ENCODE measurements around the gene TET2.
A peak's percentile ranks its signal among the peaks of the same experiment; 100 is the strongest.

The TET2 gene

GRCh38 chr4:105153749-105154148, 7.1 kb downstream of the TET2 start:
- no peak overlapping the region for H3K27ac ChIP-seq
- H3K9ac ChIP-seq: no peak overlapping the region
- no peak overlapping the region for H3K4me2 ChIP-seq
- peaks cover 24% of the 10 kb centered on the region for H3K4me1 ChIP-seq
- no peak for TF ChIP-seq Cebpa-rat (IDR thresholded peaks at IDR 0.05)
- no peaks in the 10 kb centered on the region for H3K27me3 ChIP-seq
- H3K36me3 ChIP-seq: peaks cover 4% of the 10 kb centered on the region
- peaks cover 33% of the 10 kb centered on the region for H4K20me1 ChIP-seq
- H3K4me3 ChIP-seq: no peak overlapping the region
- H3K9me3 ChIP-seq: peaks cover under 1% of the 10 kb centered on the region

GRCh38 chr4:105154576-105154975, 7.9 kb downstream of the TET2 start:
- no peaks in the 10 kb centered on the region for H3K27me3 ChIP-seq
- peaks cover 12% of the 10 kb centered on the region for H3K36me3 ChIP-seq
- H4K20me1 ChIP-seq: peaks cover 33% of the 10 kb centered on the region
- no peak overlapping the region for H3K4me3 ChIP-seq
- no peak overlapping the region for H3K27ac ChIP-seq
- H3K9me3 ChIP-seq: peaks cover 9% of the 10 kb centered on the region
- H3K4me2 ChIP-seq: peak overlapping the region; percentile 32; the same call in 1 of the 2 replicates
- TF ChIP-seq Cebpa-rat (IDR thresholded peaks at IDR 0.05): no peak
- H3K9ac ChIP-seq: no peak overlapping the region
- peaks cover 16% of the 10 kb centered on the region for H3K4me1 ChIP-seq

GRCh38 chr4:105155426-105155825, 8.8 kb downstream of the TET2 start:
- Histone ChIP-seq H3K27ac (no peak overlapping the region), H3K4me2 (0 out of 2 replicates have a peak overlapping the region, but pooled peaks have one; percentile 32), H3K27me3 (no peaks in the 10 kb centered on the region), H3K36me3 (peaks cover 16% of the 10 kb centered on the region), H3K9me3 (peaks cover 11% of the 10 kb centered on the region), H3K9ac (no peak overlapping the region), H3K4me1 (peaks cover 13% of the 10 kb centered on the region), H3K4me3 (no peak overlapping the region), H4K20me1 (peaks cover 31% of the 10 kb centered on the region)
- TF ChIP-seq Cebpa-rat (IDR thresholded peaks at IDR 0.05): no peak

GRCh38 chr4:105158837-105159236, 12.2 kb downstream of the TET2 start:
- no peaks in the 10 kb centered on the region for H3K27me3 ChIP-seq

GRCh38 chr4:105162123-105162796, 15.6 kb downstream of the TET2 start:
- Histone ChIP-seq H3K4me2 (no peak overlapping the region), H3K9ac (no peak overlapping the region), H4K20me1 (peaks cover 29% of the 10 kb centered on the region), H3K4me1 (no peaks in the 10 kb centered on the region), H3K9me3 (peaks cover 11% of the 10 kb centered on the region), H3K27ac (no peak overlapping the region), H3K36me3 (peaks cover 15% of the 10 kb centered on the region), H3K4me3 (no peak overlapping the region), H3K27me3 (no peaks in the 10 kb centered on the region)
- TF ChIP-seq Cebpa-rat (IDR thresholded peaks at IDR 0.05): no peak

More at GRCh38 chr4:105158837-105159236, 12.2 kb downstream of the TET2 start:
- no peak overlapping the region for H3K27ac ChIP-seq
- peaks cover 11% of the 10 kb centered on the region for H3K9me3 ChIP-seq
- no peak overlapping the region for H3K9ac ChIP-seq
- no peak overlapping the region for H3K4me2 ChIP-seq
- TF ChIP-seq Cebpa-rat (IDR thresholded peaks at IDR 0.05): no peak
- H3K4me1 ChIP-seq: peaks cover 13% of the 10 kb centered on the region
- H4K20me1 ChIP-seq: peaks cover 40% of the 10 kb centered on the region
- H3K4me3 ChIP-seq: no peak overlapping the region
- H3K36me3 ChIP-seq: peaks cover 12% of the 10 kb centered on the region

- no peak overlapping the region for H3K9ac ChIP-seq
- H3K36me3 ChIP-seq: peaks cover 18% of the 10 kb centered on the region
- no peak overlapping the region for H3K4me2 ChIP-seq
- H3K9me3 ChIP-seq: peaks cover 14% of the 10 kb centered on the region
- H4K20me1 ChIP-seq: peaks cover 29% of the 10 kb centered on the region
- no peak overlapping the region for H3K4me3 ChIP-seq
- no peaks in the 10 kb centered on the region for H3K4me1 ChIP-seq
- TF ChIP-seq Cebpa-rat (IDR thresholded peaks at IDR 0.05): no peak
- H3K27ac ChIP-seq: no peak overlapping the region
- no peaks in the 10 kb centered on the region for H3K27me3 ChIP-seq
These were observed 17.9 kb downstream of the TET2 start for GRCh38 chr4:105164548-105164947.

GRCh38 chr4:105166066-105166465, 19.4 kb downstream of the TET2 start:
- Histone ChIP-seq H3K36me3 (peaks cover 26% of the 10 kb centered on the region), H3K4me1 (no peaks in the 10 kb centered on the region), H3K27me3 (no peaks in the 10 kb centered on the region), H3K9me3 (peaks cover 18% of the 10 kb centered on the region), H3K27ac (no peak overlapping the region), H4K20me1 (peaks cover 38% of the 10 kb centered on the region), H3K4me2 (no peak overlapping the region), H3K9ac (no peak overlapping the region), H3K4me3 (no peak overlapping the region)
- TF ChIP-seq Cebpa-rat (IDR thresholded peaks at IDR 0.05): no peak

GRCh38 chr4:105170711-105171110, 24.0 kb downstream of the TET2 start:
- H3K9ac ChIP-seq: no peak overlapping the region
- H3K4me3 ChIP-seq: no peak overlapping the region
- no peak overlapping the region for H3K4me2 ChIP-seq
- no peak overlapping the region for H3K27ac ChIP-seq
- peaks cover 22% of the 10 kb centered on the region; the same call in 1 of the 2 replicates for H4K20me1 ChIP-seq
- peaks cover 45% of the 10 kb centered on the region for H3K9me3 ChIP-seq
- H3K36me3 ChIP-seq: peaks cover 42% of the 10 kb centered on the region
- no peaks in the 10 kb centered on the region for H3K27me3 ChIP-seq
- no peak for TF ChIP-seq Cebpa-rat (IDR thresholded peaks at IDR 0.05)
- no peaks in the 10 kb centered on the region for H3K4me1 ChIP-seq

GRCh38 chr4:105171912-105172311, 25.2 kb downstream of the TET2 start:
- Histone ChIP-seq H3K9me3 (peaks cover 46% of the 10 kb centered on the region), H3K9ac (no peak overlapping the region), H3K4me1 (no peaks in the 10 kb centered on the region), H4K20me1 (peaks cover 18% of the 10 kb centered on the region; the same call in 1 of the 2 replicates), H3K36me3 (peaks cover 42% of the 10 kb centered on the region), H3K27ac (no peak overlapping the region), H3K4me2 (no peak overlapping the region), H3K27me3 (no peaks in the 10 kb centered on the region), H3K4me3 (no peak overlapping the region)
- no peak for TF ChIP-seq Cebpa-rat (IDR thresholded peaks at IDR 0.05)

GRCh38 chr4:105174098-105174497, 27.4 kb downstream of the TET2 start:
- H3K36me3 ChIP-seq: peaks cover 39% of the 10 kb centered on the region
- H3K27me3 ChIP-seq: no peaks in the 10 kb centered on the region
- H3K4me2 ChIP-seq: no peak overlapping the region
- no peak for TF ChIP-seq Cebpa-rat (IDR thresholded peaks at IDR 0.05)
- H3K9me3 ChIP-seq: peaks cover 34% of the 10 kb centered on the region
- H4K20me1 ChIP-seq: peaks cover 18% of the 10 kb centered on the region; the same call in 1 of the 2 replicates
- H3K9ac ChIP-seq: no peak overlapping the region
- H3K27ac ChIP-seq: no peak overlapping the region
- H3K4me1 ChIP-seq: no peaks in the 10 kb centered on the region
- H3K4me3 ChIP-seq: no peak overlapping the region
